GM23338 (cell line): Measurements from ENCODE around the gene ARL5B. TPM values are rescaled to one million over a fixed set of nuclear protein-coding genes. Genes with fewer than 3 reads are reported as not detected.

Source experiments
- ATAC-seq: fragments of 200-7000 bp; cut with Tn5 transposase; 3 replicates; pipeline ENCODE4 v1.9.1; 2020
- DNase-seq: peaks from one replicate; pipeline ENCODE4 v3.0.0-alpha.2; 2015; ENCODE audit warnings: low spot score
- H2AFZ ChIP-seq: fragments of 200-600 bp; sonication (generic); 2 replicates; pipeline ENCODE4 v1.8.0; 2016; ENCODE audit warnings: antibody characterized with exemption, mild to moderate bottlenecking, moderate library complexity
- H3F3A ChIP-seq: fragments of 200-600 bp; sonication (generic); replicated peaks from 2 replicates; pipeline ENCODE4 v1.8.0; 2017; ENCODE audit warnings: antibody characterized with exemption, mixed run types, low read depth
- H3K27ac ChIP-seq: fragments of 200-600 bp; sonication (generic); 2 replicates; pipeline ENCODE4 v1.6.1; 2016; ENCODE audit warnings: low read depth
- H3K27me3 ChIP-seq: fragments of 200-600 bp; sonication (generic); 2 replicates; pipeline ENCODE4 v1.8.0; 2016; ENCODE audit warnings: mild to moderate bottlenecking, mixed run types, moderate library complexity; ENCODE audit not compliant: insufficient read depth
- H3K36me3 ChIP-seq: fragments of 200-600 bp; sonication (generic); 2 replicates; pipeline ENCODE4 v1.8.0; 2016; ENCODE audit warnings: mild to moderate bottlenecking; ENCODE audit not compliant: insufficient read depth
- H3K4me1 ChIP-seq: fragments of 200-600 bp; sonication (generic); 2 replicates; pipeline ENCODE4 v1.8.0; 2016; ENCODE audit warnings: mild to moderate bottlenecking, moderate library complexity; ENCODE audit not compliant: insufficient read depth
- H3K4me2 ChIP-seq: fragments of 200-600 bp; sonication (generic); 2 replicates; pipeline ENCODE4 v1.7.1; 2017; ENCODE audit warnings: mixed run types
- H3K4me3 ChIP-seq: fragments of 200-600 bp; sonication (generic); 2 replicates; pipeline ENCODE4 v1.6.1; 2016; ENCODE audit warnings: mixed run types
- H3K79me2 ChIP-seq: fragments of 200-600 bp; sonication (generic); replicated peaks from 2 replicates; pipeline ENCODE4 v1.8.0; 2017; ENCODE audit warnings: mild to moderate bottlenecking; ENCODE audit not compliant: insufficient read depth
- H3K9me2 ChIP-seq: fragments of 200-600 bp; sonication (generic); 2 replicates; pipeline ENCODE4 v1.8.0; 2017; ENCODE audit not compliant: insufficient read depth
- H4K20me1 ChIP-seq: fragments of 200-600 bp; sonication (generic); replicated peaks from 2 replicates; pipeline ENCODE4 v1.8.0; 2017; ENCODE audit warnings: mild to moderate bottlenecking; ENCODE audit not compliant: insufficient read depth
- H3K27ac Mint-ChIP-seq: 2 replicates; pipeline ENCODE4 v1.8.0; 2020; ENCODE audit warnings: inconsistent platforms, mild to moderate bottlenecking, moderate library complexity, mixed read lengths
- H3K27me3 Mint-ChIP-seq: 3 replicates; pipeline ENCODE4 v1.8.0; 2022; ENCODE audit warnings: low read depth, mild to moderate bottlenecking, moderate library complexity, mixed read lengths, inconsistent platforms; ENCODE audit not compliant: insufficient read depth, poor library complexity
- H3K36me3 Mint-ChIP-seq: 3 replicates; pipeline ENCODE4 v1.8.0; 2021; ENCODE audit warnings: low read depth, mild to moderate bottlenecking, inconsistent platforms, moderate library complexity, mixed read lengths
- H3K4me1 Mint-ChIP-seq: 3 replicates; pipeline ENCODE4 v1.8.0; 2020; ENCODE audit warnings: mild to moderate bottlenecking, inconsistent platforms, mixed read lengths
- H3K4me3 Mint-ChIP-seq: 3 replicates; pipeline ENCODE4 v1.8.0; 2021; ENCODE audit warnings: moderate library complexity, mild to moderate bottlenecking, inconsistent platforms, mixed read lengths
- H3K9me3 Mint-ChIP-seq: 3 replicates; pipeline ENCODE4 v1.8.0; 2020; ENCODE audit warnings: moderate library complexity, mild to moderate bottlenecking, inconsistent platforms, mixed read lengths
- CREB1 ChIP-seq: fragments of 250-450 bp; sonication (Bioruptor Pico); IDR thresholded peaks from 2 replicates; pipeline ENCODE4 v1.5.0; 2020; ENCODE audit warnings: low read depth, mild to moderate bottlenecking, moderate library complexity
- CTCF ChIP-seq, 2 experiments: fragments of 200-600 bp in 1 of 2; sonication (generic) in 1 of 2; conservative IDR thresholded peaks; 2 replicates each; pipeline versions ENCODE4 v1.5.1 to v1.6.1; 2016 to 2017; ENCODE audit warnings: antibody characterized with exemption in 2 of 2, low read depth in 2 of 2, mild to moderate bottlenecking in 2 of 2, moderate library complexity in 1 of 2
- ETS1 ChIP-seq: IDR thresholded peaks from 2 replicates; pipeline ENCODE4 v1.6.1; 2016; ENCODE audit warnings: antibody characterized with exemption
- EZH2 ChIP-seq: fragments of 200-600 bp; sonication (generic); IDR thresholded peaks from one replicate; pipeline ENCODE4 v1.8.0; 2017; ENCODE audit warnings: antibody characterized with exemption, mild to moderate bottlenecking, low read depth; ENCODE audit not compliant: unreplicated experiment
- EZH2phosphoT487 ChIP-seq: fragments of 200-600 bp; sonication (generic); IDR thresholded peaks from one replicate; pipeline ENCODE4 v1.8.1; 2018; ENCODE audit warnings: antibody characterized with exemption; ENCODE audit not compliant: unreplicated experiment
- JUNB ChIP-seq: IDR thresholded peaks from one replicate; pipeline ENCODE4 v1.6.1; 2016; ENCODE audit warnings: antibody characterized with exemption; ENCODE audit not compliant: unreplicated experiment
- NANOG ChIP-seq: IDR thresholded peaks from 2 replicates; pipeline ENCODE4 v1.6.1; 2016; ENCODE audit warnings: antibody characterized with exemption, borderline replicate concordance
- POLR2AphosphoS5 ChIP-seq: IDR thresholded peaks from 2 replicates; pipeline ENCODE4 v1.6.1; 2016; ENCODE audit warnings: antibody characterized with exemption, low read depth
- REST ChIP-seq: IDR thresholded peaks from one replicate; pipeline ENCODE4 v1.6.1; 2018; ENCODE audit warnings: antibody characterized with exemption; ENCODE audit not compliant: unreplicated experiment
- STAT1 ChIP-seq: IDR thresholded peaks from one replicate; pipeline ENCODE4 v1.6.1; 2016; ENCODE audit warnings: antibody characterized with exemption; ENCODE audit not compliant: unreplicated experiment
- ZNF114 ChIP-seq: fragments of 250-450 bp; sonication (Bioruptor Pico); IDR thresholded peaks from 2 replicates; pipeline ENCODE4 v1.5.0; 2020; ENCODE audit warnings: mild to moderate bottlenecking, moderate library complexity
- ZNF331 ChIP-seq: fragments of 250-450 bp; sonication (Bioruptor Pico); IDR thresholded peaks from 2 replicates; pipeline ENCODE4 v1.5.0; 2020; ENCODE audit warnings: low read depth, mild to moderate bottlenecking, moderate library complexity
- polyA plus RNA-seq: library from polyadenylated mRNA; unstranded; fragments of >200 nt; fragmentation: Nextera tagmentation; extraction: Ambion mirVana; gene quantifications from 2 replicates; pipeline ENCODE4 v1.2.1, GENCODE V29; 2016
- total RNA-seq: library from RNA; depleted of rRNA; stranded (reverse); fragments of >200 nt; shearing (Covaris generic); gene quantifications from 2 replicates; pipeline ENCODE4 v1.2.3, GENCODE V29; 2014

The ARL5B gene
- total and polyA plus RNA-seq, 2 experiments from 2014 or later: 22.8 to 76.4 TPM

GRCh38 chr10:18685555-18685954 lies 26.3 kb downstream of the ARL5B start (continued):
- TF ChIP-seq STAT1 (no peak), ZNF331 (no peak), EZH2phosphoT487 (no peak), POLR2AphosphoS5 (no peak), ZNF114 (CRISPR knock-in tag) (no peak)

GRCh38 chr10:18687195-18687594 lies 28.0 kb downstream of the ARL5B start:
- Histone ChIP-seq H3F3A (no peaks in the 10 kb centered on the region), H3K9me2 (no peaks in the 10 kb centered on the region), H3K4me2 (no peak overlapping the region), H3K27ac (no peak overlapping the region), H4K20me1 (no peaks in the 10 kb centered on the region), H3K4me3 (no peak overlapping the region), H3K4me1 (0 out of 2 replicates have a peak, but pooled peaks cover 6% of the 10 kb centered on the region), H3K79me2 (no peaks in the 10 kb centered on the region), H3K36me3 (no peaks in the 10 kb centered on the region), H3K27me3 (no peaks in the 10 kb centered on the region), H2AFZ (no peak overlapping the region)
- DNase-seq (no peak), ATAC-seq (no peak)
- H3K27me3 Mint-ChIP-seq: peaks cover under 1% of the 10 kb centered on the region
- no peaks in the 10 kb centered on the region for H3K36me3 Mint-ChIP-seq
- no peak overlapping the region for H3K27ac Mint-ChIP-seq
- peaks cover 4% of the 10 kb centered on the region; the same call in 2 of the 3 replicates for H3K4me1 Mint-ChIP-seq
- no peaks in the 10 kb centered on the region; the same call in 2 of the 3 replicates for H3K9me3 Mint-ChIP-seq
- TF ChIP-seq NANOG: no peak
- TF ChIP-seq EZH2: no peak
- TF ChIP-seq ETS1: no peak
- TF ChIP-seq REST: no peak
- TF ChIP-seq ZNF331: no peak
- no peak for TF ChIP-seq POLR2AphosphoS5
- TF ChIP-seq EZH2phosphoT487: no peak
- H3K4me3 Mint-ChIP-seq: no peak overlapping the region

GRCh38 chr10:18687706-18688105 lies 28.5 kb downstream of the ARL5B start:
- Histone ChIP-seq H4K20me1 (no peaks in the 10 kb centered on the region), H3K79me2 (no peaks in the 10 kb centered on the region), H3K27me3 (no peaks in the 10 kb centered on the region), H3K36me3 (no peaks in the 10 kb centered on the region), H3K4me3 (no peak overlapping the region), H3F3A (no peaks in the 10 kb centered on the region), H3K27ac (no peak overlapping the region), H3K4me1 (0 out of 2 replicates have a peak, but pooled peaks cover 6% of the 10 kb centered on the region), H3K4me2 (no peak overlapping the region), H2AFZ (no peak overlapping the region), H3K9me2 (no peaks in the 10 kb centered on the region)
- Mint-ChIP-seq H3K36me3 (no peaks in the 10 kb centered on the region), H3K9me3 (no peaks in the 10 kb centered on the region; the same call in 2 of the 3 replicates), H3K4me1 (peaks cover 4% of the 10 kb centered on the region; the same call in 2 of the 3 replicates), H3K4me3 (no peak overlapping the region), H3K27ac (no peak overlapping the region), H3K27me3 (peaks cover 2% of the 10 kb centered on the region)
- ATAC-seq (no peak), DNase-seq (no peak)
- no peak for TF ChIP-seq ZNF114 (CRISPR knock-in tag)
- TF ChIP-seq CREB1 (CRISPR knock-in tag): no peak
- TF ChIP-seq JUNB: no peak
- no peak for TF ChIP-seq ZNF331
- TF ChIP-seq CTCF (conservative IDR thresholded peaks at IDR 0.05; ENCODE audit: low read depth in 2 of 2): no peak
- no peak for TF ChIP-seq NANOG
- TF ChIP-seq POLR2AphosphoS5: no peak
- no peak for TF ChIP-seq EZH2phosphoT487
- no peak for TF ChIP-seq EZH2
